ENCODE results near the gene PPT2.
A peak's percentile ranks its signal among the peaks of the same experiment; 100 is the strongest.
"Not testable (repeated sequence)": the region's sequence is repeated elsewhere in the genome, so short reads cannot be mapped to it uniquely, and the experiment has no call there.

PPT2 gene

GRCh38 chr6:32173051-32173727 is 19.2 kb downstream of the PPT2 start:
- no peak overlapping the region for H3K27ac ChIP-seq
- DNase-seq (ENCODE audit: low read depth, low spot score), result no peak

DNA sequence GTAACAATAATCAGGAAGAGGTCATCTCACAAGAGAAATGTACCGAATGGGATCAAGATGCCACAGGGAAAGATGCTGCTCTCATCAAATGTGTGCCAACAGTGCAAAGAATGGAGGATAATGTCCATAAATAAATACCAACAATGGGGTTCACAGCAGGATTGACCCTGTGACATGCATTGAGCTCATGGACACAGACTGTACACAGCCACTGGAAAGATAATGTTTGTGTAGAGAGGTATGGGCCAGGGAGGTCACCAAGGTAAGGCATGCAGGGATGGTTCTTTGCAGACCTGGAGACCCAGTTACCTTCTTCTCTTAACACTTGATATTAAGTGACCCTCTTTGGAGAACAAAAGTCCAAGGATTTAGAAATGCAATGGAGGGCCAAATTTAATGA is 20.5 kb downstream of the PPT2 start:
- no peak for DNase-seq (ENCODE audit: low read depth, low spot score)
- H3K27ac ChIP-seq, result no peak overlapping the region

DNA sequence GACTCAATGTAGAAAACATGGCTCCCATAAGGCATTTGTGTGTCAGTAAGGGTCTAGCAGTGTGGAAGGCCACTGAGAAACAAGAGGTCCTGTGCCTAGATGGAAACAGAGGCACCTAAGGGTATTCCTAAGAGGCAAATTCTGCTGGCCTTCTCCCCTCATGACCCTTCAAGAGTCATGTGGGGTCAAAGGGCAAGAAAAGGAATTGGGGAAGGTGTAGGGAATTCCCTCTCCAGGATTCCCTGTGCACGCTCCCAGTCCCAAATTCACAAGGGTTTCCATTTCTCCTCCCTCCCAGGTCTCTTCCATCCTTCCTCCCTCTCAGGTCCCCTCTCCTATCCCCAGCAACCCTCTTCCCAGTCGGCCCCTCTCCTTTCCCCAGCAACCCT is 21.4 kb downstream of the PPT2 start:
- H3K27ac ChIP-seq, result peak overlapping the region; percentile 97
- DNase-seq (ENCODE audit: low read depth, low spot score), result no peak

DNA sequence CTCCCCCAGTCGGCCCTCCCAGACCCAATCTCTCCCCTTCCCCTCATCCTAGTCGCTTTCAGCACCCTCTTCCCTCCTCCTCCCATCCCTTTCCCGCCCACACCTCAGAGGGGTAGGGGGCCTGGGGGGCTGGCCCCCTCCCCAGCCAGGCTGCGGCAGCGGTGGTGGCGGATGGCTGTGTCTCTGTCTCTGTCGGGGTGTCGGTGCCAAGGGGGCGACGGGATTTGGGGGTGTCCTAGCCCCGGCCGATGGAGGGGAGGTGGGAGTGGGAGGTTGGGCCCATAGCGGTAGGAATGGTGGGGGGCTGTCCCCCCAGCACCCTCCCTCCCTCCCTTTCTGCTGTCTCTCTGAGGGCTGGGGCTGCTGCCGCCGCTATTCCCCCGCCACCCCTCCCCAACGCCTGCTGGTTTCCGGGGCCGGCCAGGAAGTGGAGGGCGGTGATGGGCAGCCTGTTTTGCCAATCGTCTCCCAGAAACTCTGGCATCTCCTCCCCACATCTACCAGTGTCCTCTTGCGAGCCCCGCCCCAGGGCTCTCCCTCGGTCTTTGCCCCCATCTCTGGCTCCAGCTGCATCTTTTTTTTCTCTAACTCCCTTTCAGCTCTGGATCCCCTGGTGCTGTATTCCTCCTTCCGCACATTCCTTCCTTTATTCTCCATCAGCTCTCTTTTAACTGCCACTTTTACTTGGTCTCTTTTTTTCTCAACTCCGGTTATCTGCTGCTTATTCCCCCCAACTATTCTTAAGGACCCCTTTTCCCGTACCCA is 22.0 kb downstream of the PPT2 start, which contains the start of gene AGPAT1:
AGPAT1 (minus strand) TSS at position 374 of the 765 bp plus-strand sequence. CDS start 4,588 bp downstream, outside the sequence.
- DNase-seq (ENCODE audit: low read depth, low spot score), result peak; percentile 80

GRCh38 chr6:32176476-32177182 is 22.7 kb downstream of the PPT2 start:
- DNase-seq (ENCODE audit: low read depth, low spot score), result no peak
- H3K27ac ChIP-seq, result peak overlapping the region; percentile 97

More for the DNA sequence above, 22.0 kb downstream of the PPT2 start, which contains the start of gene AGPAT1:
- H3K27ac ChIP-seq, result peak within 1 kb of the TSS; percentile 97

DNA sequence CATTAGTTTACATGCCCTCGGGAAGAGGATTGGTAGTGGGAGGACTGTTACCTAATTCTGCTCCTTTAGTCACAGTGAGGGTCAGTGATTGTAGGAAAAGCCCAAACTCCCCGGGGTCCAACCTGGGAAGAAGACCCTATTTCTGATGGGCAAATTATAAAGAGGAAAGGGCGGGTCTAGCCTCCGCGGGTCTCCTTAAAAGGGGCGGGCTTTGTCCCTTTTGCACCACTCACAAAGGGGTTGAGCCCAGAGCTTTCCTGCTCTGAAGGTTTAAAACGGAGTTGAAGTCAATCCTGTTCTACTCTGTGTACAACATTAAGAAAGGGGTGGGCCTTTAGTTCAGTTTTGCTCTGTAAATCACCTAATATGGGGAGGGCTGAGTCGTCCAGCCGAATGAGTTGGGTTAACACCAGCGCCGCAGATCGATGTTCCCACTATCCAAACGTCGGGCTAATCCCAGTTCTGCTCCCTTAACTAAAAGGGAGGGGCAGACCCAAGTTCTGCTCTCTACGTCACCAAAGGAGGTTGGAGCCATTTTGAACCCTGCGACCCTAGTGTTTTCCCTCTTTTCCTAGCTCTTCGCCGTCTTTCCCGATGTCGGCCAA is 23.3 kb downstream of the PPT2 start:
- peak overlapping the region; percentile 97 for H3K27ac ChIP-seq
- no peak for DNase-seq (ENCODE audit: low read depth, low spot score)

- peak; percentile 100 for DNase-seq (ENCODE audit: low read depth, low spot score)
- H3K27ac ChIP-seq, result peak within 1 kb of the TSS; percentile 97
Observed at GRCh38 chr6:32177788-32178546, 24.0 kb downstream of the PPT2 start, which contains the start of gene RNF5. Gene RNF5 (plus strand): TSS chr6:32178405. CDS start chr6:32178512, 107 bp downstream.

GRCh38 chr6:32178547-32179440 is 24.9 kb downstream of the PPT2 start:
- peak overlapping the region; percentile 97 for H3K27ac ChIP-seq
- DNase-seq (ENCODE audit: low read depth, low spot score), result no peak

- DNase-seq (ENCODE audit: low read depth, low spot score), result no peak
- no peak overlapping the region for H3K27ac ChIP-seq
Observed at GRCh38 chr6:32179766-32180405, 25.9 kb downstream of the PPT2 start.

GRCh38 chr6:32181148-32181702 is 27.3 kb downstream of the PPT2 start:
- no peak for DNase-seq (ENCODE audit: low read depth, low spot score)
- no peak overlapping the region for H3K27ac ChIP-seq

DNA sequence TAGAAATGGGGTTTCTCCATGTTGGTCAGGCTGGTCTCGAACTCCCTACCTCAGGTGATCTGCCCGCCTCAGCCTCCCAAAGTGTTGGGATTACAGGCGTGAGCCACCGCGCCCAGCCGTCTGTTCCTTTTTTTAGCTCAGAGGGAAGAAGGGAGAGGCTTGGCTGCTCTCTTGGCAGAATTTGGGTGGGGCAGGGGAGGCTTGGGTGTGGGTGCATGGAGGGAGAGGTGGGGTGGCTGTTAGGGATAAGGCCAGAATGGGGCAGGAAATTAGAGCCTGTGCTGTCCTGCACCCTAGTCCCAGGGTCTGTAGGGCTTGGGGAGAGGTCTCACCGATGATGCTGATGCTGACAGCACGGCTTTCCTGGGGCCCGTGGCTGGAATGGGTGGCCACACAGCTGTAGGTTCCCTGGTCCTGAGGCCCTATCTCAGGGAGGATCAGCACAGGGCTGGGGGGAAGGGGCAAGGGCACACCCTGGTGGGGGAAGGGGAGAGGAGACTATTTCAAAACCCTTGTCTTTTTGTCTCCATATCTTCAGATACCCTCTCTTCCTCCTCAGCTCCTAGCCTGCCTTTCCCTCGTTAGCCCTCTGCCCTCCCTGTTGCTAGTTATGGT is 28.1 kb downstream of the PPT2 start:
- DNase-seq (ENCODE audit: low read depth, low spot score), result no peak
- no peak overlapping the region for H3K27ac ChIP-seq

GRCh38 chr6:32182555-32182981 is 28.6 kb downstream of the PPT2 start:
- no peak for DNase-seq (ENCODE audit: low read depth, low spot score)
- no peak overlapping the region for H3K27ac ChIP-seq

DNA sequence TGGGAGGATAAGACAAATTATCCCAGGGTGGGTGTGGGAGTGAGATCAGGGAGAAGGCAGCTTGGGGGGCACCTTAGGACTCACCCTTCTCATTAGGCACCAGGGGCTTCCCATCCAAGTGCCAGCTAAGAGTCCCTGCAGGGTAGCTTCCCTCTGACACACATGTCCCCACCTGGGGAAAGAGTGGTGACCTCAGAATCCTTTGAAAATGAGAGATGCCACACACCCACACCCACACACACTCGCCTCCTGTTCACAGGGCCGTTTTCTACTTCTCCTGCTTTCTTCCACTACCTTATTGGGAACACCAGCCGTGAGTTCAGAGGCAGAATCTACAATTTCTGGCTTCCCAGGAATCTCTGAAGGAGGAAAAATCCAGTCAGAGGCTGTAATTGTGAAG is 29.1 kb downstream of the PPT2 start:
- H3K27ac ChIP-seq, result no peak overlapping the region
- no peak for DNase-seq (ENCODE audit: low read depth, low spot score)

DNA sequence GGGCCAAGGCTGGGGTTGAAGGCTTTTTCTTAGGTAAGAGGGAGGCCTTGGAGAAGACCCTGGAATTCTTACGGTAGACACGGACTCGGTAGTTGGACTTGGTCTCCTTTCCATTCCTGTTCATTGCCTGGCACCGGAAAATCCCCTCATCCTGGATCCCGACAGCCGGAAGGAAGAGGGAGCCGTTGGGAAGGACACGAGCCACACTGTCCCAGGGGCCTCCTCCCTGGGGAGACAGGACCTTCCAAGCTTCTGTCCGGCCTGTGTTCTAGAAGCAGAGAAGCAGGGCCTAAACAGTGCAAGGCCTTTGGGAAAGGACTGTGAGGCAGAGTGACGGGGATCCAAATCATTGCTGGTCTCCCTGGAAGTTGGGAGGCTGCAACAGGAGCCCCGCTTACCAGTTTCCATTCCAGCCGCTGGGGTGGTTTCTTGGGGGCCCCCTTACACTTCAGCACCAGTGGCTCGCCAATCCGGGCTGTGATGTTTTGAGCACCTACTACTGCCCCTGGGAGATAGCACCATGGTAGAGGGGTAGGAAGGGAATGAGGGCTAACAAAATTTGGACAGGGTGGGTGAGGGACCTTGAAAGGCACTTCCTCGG is 29.6 kb downstream of the PPT2 start:
- no peak for DNase-seq (ENCODE audit: low read depth, low spot score)
- no peak overlapping the region for H3K27ac ChIP-seq

DNA sequence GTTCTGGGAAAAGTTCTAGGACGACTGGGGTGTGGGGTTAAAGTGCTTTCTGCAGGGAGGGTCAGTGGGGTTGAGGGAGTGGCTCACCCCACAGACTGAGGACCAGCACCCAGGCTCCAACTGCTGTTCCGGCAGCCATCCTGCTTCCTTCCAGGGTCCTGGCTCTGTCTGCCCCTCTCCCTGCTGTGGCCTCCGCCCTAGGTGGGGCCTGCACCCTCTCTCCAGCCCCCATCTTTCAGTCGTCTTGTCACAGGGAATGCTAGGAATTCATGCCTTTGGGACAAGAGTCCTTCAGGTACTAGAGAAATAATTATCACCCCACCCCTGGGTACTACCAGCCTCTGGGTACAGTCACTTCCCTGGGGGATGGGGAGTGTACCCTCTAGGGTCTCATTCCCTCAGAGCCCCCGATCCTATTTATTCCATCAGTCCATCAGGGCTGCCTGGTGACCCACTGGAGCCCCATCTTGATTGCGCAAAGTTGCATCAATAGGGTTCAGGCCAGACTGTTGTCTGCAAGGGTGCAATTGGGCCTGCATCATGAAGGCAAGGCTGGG is 30.2 kb downstream of the PPT2 start, which contains the start of gene AGER:
AGER (minus strand) TSS at position 170 of the 557 bp plus-strand sequence; CDS start at position 139, 31 bp downstream.
- H3K27ac ChIP-seq, result no peak within 1 kb of the TSS
- no peak for DNase-seq (ENCODE audit: low read depth, low spot score)

DNA sequence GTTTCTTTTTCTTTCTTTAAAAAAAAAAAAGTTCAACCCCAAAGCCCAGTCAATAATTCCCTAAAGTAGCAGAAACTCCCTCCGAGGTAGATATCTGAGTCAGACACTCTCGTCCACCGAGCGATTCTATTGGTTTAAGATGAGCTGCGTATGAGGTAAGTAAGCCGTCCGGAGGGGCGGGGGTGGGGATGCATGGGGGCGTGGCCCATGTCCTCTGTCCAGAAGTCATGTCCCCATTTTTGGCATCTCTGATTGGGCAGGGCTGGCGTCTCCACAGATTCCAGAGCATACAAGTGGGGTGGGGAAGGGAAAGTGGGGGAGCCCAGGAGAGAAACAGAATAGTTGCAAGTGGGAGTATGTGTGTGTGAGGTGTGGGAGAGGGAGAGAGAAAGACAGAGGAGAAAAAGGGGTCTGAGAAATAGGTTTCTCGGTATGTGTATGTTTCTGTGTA is 31.8 kb downstream of the PPT2 start:
- not testable (repeated sequence) for DNase-seq (ENCODE audit: low read depth, low spot score)
- H3K27ac ChIP-seq, result peak overlapping the region; percentile 28
